ENCODE measurements around the gene SELL.
"Not testable (repeated sequence)": the region's sequence is repeated elsewhere in the genome, so short reads cannot be mapped to it uniquely, and the experiment has no call there.

SELL gene

GRCh38 chr1:169711469-169712308 lies at the start of gene SELL:
TSS of gene SELL (minus strand) at chr1:169711620. CDS start at chr1:169711498, 122 bp downstream.
- peak; percentile 85 for DNase-seq

GRCh38 chr1:169759038-169759437 lies 47.6 kb upstream of the SELL start:
- no peak for DNase-seq

GRCh38 chr1:169753549-169753948 lies 42.1 kb upstream of the SELL start:
- DNase-seq: no peak

DNA sequence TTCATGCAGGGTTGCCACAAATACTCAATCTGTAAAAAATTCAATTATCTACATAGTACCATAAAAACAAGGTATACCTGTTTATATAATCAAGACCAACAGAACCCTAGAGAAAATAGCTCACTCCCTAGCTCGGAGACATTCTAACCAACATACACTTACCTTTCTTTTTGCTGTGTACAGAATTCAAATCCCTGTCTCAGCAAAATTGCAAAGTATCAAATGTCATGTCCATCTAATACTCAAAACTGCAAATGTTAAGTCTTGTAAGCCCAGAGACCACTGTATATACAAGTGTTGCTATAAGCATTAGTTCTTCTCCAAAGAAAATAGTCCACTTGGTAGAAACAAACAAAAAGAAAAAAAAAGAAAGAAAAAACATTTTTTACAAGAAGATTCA lies 38.6 kb upstream of the SELL start:
- no peak for DNase-seq

GRCh38 chr1:169746550-169746949 lies 35.1 kb upstream of the SELL start:
- DNase-seq: no peak

- no peak for DNase-seq
Observed at GRCh38 chr1:169745015-169745861, 33.8 kb upstream of the SELL start.

DNA sequence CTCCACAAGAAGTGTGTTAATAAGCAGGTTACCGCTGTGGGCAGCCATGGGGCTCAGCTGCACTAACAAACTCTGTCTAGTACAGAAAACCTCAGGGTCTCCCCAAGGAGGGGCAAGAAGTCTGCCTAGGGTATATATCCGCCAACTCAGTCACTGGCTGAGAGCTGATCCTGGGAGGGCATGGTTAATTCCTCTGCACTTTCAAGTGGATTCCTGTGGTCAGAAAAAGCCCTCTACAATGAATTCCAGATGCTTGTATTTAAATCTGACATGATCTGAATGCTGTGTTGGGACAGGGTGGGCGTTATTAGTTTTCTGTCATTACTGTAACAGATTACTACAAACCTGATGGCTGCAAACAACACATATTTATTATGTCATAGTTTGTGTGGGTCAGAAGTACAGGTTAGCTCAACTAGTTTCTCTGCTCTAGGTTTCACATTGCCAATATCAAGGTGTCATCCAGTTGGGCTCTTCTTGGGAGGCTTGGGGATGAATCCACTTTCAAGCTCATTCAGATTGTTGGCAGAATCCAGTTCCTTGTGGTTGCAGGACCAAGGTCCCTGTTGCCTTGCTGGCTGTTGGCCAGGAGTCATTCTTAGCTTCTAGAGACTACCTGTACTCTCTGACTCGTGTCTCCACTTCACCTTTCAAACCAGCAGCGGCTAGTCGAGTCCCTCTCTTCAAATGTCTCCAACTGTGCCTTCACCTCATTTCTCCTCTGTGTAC lies 30.4 kb upstream of the SELL start:
- no peak for DNase-seq

GRCh38 chr1:169739980-169740379 lies 28.6 kb upstream of the SELL start:
- DNase-seq: no peak

DNA sequence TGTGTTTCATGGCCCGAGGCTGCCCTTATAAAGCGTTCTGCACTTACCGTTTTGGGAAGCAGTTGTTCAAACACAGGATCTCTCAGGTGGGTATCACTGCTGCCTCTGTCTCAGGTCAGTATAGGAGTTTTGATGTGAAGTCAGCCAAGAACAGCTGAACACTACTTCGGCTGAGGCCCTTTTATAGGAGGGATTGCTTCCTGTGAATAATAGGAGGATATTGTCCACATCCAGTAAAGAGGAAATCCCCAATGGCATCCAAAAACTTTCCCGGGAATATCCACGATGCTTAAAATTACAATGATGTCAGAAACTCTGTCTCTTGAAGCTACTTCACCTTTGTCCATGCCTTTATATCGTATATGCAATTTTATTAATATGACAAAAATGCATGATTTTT lies 22.5 kb upstream of the SELL start, which contains the start of gene SELE:
SELE (minus strand) TSS at position 156 of the 400 bp plus-strand sequence. CDS start 467 bp downstream, outside the sequence.
- DNase-seq: no peak

- no peak for DNase-seq
Observed at GRCh38 chr1:169731446-169731845, 20.0 kb upstream of the SELL start.

- DNase-seq: no peak
Observed at GRCh38 chr1:169729991-169730390, 18.6 kb upstream of the SELL start.

GRCh38 chr1:169727307-169727706 lies 15.9 kb upstream of the SELL start:
- DNase-seq: no peak

- DNase-seq: no peak
Observed at GRCh38 chr1:169726851-169727250, 15.4 kb upstream of the SELL start.

- DNase-seq: no peak
Observed at GRCh38 chr1:169725930-169726329, 14.5 kb upstream of the SELL start.

- DNase-seq: no peak
Observed at GRCh38 chr1:169724168-169724567, 12.7 kb upstream of the SELL start.

DNA sequence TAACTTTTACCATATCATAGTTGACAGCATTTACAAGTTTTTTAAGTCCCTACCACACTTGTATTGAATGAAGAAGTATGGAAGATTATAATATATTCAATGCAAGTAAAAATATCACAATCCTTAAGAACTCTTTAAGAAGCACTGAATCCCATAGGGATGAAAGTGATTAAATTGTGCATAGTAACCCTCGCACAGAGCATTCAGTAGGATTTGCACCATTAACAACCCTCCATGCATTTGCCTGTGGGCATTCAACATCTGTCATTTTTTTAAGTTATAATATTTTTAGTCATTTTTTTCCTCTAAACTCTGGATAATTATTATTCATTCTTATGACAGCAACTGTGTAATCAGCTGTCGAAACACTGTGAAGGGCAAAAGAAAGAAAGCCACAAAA lies 12.3 kb upstream of the SELL start:
- no peak for DNase-seq

DNA sequence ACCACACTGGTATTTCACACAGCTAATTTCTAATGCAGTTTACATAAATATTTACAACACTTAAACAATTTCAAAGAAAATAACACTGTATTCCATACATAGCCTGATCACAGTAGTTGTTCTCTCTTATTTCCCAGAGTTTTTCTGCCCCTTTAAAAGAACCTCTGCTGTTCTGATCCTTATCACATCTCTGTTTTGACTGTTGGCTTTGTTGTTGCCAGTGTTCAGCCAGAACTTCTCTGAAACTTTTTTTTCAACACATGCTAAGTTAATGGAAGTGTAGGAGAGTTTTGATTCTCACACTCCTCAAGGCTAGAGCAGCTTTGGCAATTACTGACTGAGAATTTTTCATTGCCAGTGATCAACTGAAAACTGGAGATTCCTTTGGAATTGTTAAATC lies 11.4 kb upstream of the SELL start:
- no peak for DNase-seq

DNA sequence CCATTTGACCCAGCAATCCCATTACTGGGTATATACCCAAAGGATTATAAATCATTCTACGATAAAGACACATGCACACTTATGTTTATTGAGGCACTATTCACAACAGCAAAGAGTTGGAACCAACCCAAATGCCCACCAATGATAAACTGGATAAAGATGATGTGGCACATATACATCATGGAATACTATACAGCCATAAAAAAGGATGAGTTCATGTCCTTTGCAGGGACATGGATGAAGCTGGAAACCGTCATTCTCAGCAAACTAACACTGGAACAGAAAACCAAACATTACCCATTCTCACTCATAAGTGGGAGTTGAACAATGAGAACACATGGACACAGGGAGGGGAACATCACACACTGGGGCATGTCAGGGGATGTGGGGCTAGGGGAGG lies 3.7 kb upstream of the SELL start:
- not testable (repeated sequence) for DNase-seq

DNA sequence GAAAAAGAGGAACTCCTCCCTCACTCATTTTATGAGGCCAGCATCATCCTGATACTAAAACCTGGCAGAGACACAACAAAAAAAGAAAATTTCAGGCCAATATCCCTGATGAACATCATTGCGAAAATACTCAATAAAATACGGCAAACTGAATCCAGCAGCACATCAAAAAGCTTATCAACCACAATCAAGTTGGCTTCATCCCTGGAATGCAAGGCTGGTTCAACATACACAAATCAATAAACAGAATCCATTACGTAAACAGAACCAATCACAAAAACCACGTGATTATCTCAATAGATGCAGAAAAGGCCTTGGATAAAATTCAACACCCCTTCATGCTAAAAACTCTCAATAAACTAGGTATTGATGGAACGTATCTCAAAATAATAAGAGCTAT lies 1.7 kb upstream of the SELL start:
- not testable (repeated sequence) for DNase-seq

GRCh38 chr1:169712309-169712631 lies 850 bp upstream of the SELL start:
- DNase-seq: no peak

DNA sequence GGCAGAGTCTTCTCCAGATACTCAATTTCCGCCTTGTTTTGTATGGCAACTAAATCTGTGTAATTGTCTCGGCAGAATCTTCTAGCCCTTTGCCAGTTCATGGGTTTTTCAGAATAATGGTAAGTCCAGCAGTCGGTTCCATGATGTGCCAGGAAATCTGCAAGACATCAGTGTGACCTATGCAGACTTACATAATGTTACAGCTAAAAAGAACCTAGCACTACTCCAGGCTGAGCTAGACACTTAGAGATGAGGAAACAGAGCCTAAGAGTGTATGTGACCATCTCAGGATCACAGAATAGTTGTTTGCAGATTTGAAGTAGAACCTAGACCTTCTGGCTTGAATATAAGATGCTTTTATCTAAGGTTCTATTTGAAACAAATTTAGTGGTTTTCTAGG lies 2.8 kb downstream of the SELL start:
- peak; percentile 31 for DNase-seq

DNA sequence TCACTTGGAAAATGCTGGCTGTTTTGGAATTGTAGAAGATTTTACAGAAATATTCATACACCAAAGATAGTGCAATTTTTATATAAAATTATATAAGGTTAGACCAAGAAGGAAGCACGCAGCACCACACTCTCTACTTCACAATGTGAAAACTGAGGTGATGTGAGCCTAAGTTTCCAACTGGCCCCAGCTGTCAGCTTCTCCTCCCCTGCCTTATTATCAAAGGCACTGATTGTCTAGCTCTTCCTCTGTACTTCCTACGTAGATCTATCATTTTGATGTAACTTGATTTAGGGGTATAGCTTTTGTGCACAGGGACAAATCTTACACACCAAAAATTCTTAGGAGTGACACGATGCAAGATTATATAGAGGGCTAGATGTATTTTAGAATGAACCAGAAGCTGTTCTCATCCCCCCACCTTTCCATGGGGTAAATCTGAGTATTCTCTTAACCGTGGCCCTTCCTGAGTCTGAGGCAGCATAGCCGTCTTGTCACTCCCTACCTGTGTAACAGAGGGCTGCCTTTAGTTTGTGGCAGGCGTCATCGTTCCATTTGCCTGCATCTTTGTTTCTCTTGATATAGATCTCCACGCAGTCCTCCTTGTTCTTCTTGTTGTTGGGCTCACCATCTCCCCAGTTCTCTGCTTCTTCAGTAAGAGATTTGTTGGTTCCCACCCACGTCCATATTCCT lies 3.4 kb downstream of the SELL start:
- peak; percentile 33 for DNase-seq

- DNase-seq: no peak
Observed at GRCh38 chr1:169704797-169705196, 6.6 kb downstream of the SELL start.

Data from CD4-positive, alpha-beta T cell treated with Interleukin-17A for 1 hour (primary cell).